BJ (cell line): ENCODE data around the gene C3orf22. TPM values are rescaled to one million over a fixed set of nuclear protein-coding genes. Genes with fewer than 3 reads are reported as not detected.

ENCODE experiments used
- CTCF ChIA-PET: fragments of 350-600 bp; formaldehyde crosslinking; extraction: SDS; loops from one replicate; lab custom pipeline; 2021; ENCODE audit warnings: antibody characterized with exemption, inconsistent platforms; lab: Yijun Ruan, JAX
- POLR2A ChIA-PET: fragments of 300-600 bp; sonication (Branson Sonifier 250); formaldehyde crosslinking; extraction: SDS; loops from one replicate; lab custom pipeline; 2021; ENCODE audit warnings: antibody characterized with exemption; lab: Charles Lee
- DNase-seq: peaks from one replicate; pipeline ENCODE4 v3.0.0-alpha.2; 2011; ENCODE audit warnings: low read depth
- H3K27me3 ChIP-seq: 2 replicates; pipeline ENCODE4 v1.6.0; 2011; ENCODE audit warnings: low read length; ENCODE audit not compliant: control insufficient read depth, insufficient read depth
- H3K36me3 ChIP-seq: 2 replicates; pipeline ENCODE4 v1.5.1; 2011; ENCODE audit warnings: low read length; ENCODE audit not compliant: control insufficient read depth, insufficient read depth
- H3K4me3 ChIP-seq: 2 replicates; pipeline ENCODE4 v1.5.1; 2011; ENCODE audit warnings: low read depth, mild to moderate bottlenecking, control low read depth, low read length
- polyA plus RNA-seq: library from polyadenylated mRNA; depleted of rRNA; stranded (reverse); fragments of >200 nt; gene quantifications from 2 replicates; pipeline ENCODE4 v1.2.3, GENCODE V29; 2011
- TF ChIP-seq, protein P1 (sequence below): IDR thresholded peaks from 2 replicates; pipeline ENCODE4 v1.5.1; 2011; ENCODE audit warnings: low read depth, mild to moderate bottlenecking, control low read depth, inconsistent platforms, low read length, moderate library complexity; ENCODE audit not compliant: insufficient read depth

Gene C3orf22
- polyA plus RNA-seq, 1 experiment = not detected

DNA sequence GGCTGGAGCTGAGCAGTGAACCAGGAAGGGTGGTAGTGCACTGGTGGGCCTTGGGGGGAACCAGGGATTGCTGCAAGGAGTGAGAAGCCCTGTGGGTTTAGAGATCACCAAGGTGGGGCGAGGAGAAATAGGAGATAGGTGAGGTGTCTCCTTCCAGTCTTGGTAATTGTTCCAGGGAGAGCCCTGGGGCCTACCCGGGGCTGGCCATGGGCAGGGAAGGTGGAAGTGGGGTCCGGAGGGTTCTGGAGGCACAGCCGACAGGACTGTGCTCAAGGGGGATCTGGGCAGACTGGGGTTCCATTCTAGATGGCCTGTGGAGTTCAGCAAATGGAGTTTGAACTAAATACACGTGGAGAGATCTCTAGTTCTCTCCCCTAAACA, 30.3 kb downstream of the C3orf22 start:
- Histone ChIP-seq H3K4me3 (no peak overlapping the region), H3K27me3 (peaks cover 12% of the 10 kb centered on the region), H3K36me3 (no peaks in the 10 kb centered on the region)
- ChIA-PET CTCF (interaction anchor here (1.5 kb wide), 1 partner anchor 10 kb away, joined by 3 read pairs; no protein-coding TSS in a partner anchor), POLR2A (no interaction called here)
- TF ChIP-seq, protein P1, sequence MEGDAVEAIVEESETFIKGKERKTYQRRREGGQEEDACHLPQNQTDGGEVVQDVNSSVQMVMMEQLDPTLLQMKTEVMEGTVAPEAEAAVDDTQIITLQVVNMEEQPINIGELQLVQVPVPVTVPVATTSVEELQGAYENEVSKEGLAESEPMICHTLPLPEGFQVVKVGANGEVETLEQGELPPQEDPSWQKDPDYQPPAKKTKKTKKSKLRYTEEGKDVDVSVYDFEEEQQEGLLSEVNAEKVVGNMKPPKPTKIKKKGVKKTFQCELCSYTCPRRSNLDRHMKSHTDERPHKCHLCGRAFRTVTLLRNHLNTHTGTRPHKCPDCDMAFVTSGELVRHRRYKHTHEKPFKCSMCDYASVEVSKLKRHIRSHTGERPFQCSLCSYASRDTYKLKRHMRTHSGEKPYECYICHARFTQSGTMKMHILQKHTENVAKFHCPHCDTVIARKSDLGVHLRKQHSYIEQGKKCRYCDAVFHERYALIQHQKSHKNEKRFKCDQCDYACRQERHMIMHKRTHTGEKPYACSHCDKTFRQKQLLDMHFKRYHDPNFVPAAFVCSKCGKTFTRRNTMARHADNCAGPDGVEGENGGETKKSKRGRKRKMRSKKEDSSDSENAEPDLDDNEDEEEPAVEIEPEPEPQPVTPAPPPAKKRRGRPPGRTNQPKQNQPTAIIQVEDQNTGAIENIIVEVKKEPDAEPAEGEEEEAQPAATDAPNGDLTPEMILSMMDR = no peak
- DNase-seq = no peak

DNA sequence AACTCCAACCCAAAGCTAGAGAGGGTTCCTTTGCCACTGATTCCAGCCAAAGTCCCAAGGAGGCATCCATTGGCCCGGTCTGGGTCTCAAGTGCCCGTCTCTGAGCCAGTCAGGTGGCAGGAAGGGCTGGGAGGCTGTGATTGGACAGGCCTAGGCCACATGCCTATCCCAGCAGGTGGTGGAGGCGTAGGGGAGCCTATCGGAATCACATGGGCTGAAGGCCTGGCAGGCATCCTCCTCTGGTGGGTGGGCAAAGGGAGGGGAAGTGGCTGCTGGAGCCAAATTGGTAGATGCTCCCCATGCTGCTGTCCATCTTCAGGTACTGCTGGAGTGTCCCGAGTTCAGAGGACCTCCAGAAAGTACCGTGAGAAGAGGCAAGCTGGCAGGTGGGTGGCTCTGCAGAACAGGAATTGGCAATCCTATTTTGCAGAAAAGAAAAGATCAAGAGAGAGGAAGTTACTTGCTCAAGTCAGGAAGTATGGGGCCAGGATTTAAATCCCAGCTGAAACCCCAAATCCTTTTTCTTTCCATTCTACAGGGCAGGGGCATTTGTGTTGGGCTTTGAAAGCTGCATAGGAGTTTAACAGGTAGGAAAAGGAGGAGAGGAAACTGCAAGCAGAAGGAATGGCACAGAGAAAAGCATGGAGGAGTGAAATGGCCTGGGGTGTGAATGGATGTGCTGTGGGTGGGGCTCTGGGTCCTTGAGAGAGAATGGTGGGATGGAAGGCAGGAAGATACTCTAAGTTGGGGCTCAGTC, 31.1 kb downstream of the C3orf22 start:
- H3K4me3 ChIP-seq = no peak overlapping the region
- ChIA-PET CTCF (interaction anchor here (1.4 kb wide), 1 partner anchor 152 kb away, joined by 4 read pairs; no protein-coding TSS in a partner anchor), POLR2A (no interaction called here)
- DNase-seq = no peak
- TF ChIP-seq, protein P1 = no peak
- H3K36me3 ChIP-seq = no peaks in the 10 kb centered on the region
- H3K27me3 ChIP-seq = peaks cover 14% of the 10 kb centered on the region

DNA sequence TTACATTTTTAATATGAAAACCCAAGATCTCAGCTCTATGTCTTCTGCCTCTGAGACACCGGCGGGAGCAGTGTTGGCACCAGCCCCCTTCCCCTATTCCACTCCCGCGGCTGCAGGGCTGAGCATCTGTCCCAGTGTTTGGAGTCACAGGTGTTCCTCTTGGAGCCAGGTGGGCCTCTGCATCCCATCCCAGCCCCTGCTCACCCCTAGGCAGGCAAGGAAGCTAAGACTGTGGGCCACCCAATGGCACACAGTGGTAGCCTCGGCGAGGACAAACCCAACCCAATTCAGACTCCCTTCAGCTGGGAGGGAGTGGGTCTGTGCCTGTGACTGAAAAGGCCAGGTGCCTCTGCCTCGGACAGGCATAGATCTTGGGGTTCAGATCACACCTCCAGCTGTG, 31.7 kb downstream of the C3orf22 start:
- no peaks in the 10 kb centered on the region for H3K36me3 ChIP-seq
- no peak overlapping the region for H3K4me3 ChIP-seq
- peaks cover 14% of the 10 kb centered on the region for H3K27me3 ChIP-seq
- CTCF ChIA-PET = interaction anchor here (0.7 to 1.4 kb wide), 2 partner anchors 153 to 156 kb away, joined by 3 to 4 read pairs; no protein-coding TSS in a partner anchor
- DNase-seq = no peak
- TF ChIP-seq, protein P1 = no peak
- POLR2A ChIA-PET = no interaction called here

DNA sequence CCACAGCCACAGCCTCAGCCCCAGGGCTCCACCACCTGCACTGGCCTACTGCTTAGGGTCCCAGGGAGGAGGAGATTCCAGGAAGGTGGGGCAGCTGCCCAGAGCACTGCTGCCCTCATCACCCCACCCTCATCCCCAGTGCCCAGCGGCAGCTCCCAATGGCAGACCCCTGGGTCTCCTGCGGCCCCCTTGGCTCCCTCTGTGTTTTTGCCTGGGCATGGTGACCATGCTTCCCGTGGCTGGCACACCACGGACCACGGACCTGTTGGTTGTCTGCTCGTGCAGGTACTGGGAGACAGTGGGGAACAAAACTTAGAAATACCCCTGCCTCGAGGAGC, 32.1 kb downstream of the C3orf22 start:
- DNase-seq = no peak
- TF ChIP-seq, protein P1 = no peak
- ChIA-PET CTCF (interaction anchor here (0.7 to 1.4 kb wide), 2 partner anchors 153 to 156 kb away, joined by 3 to 4 read pairs; no protein-coding TSS in a partner anchor), POLR2A (no interaction called here)
- Histone ChIP-seq H3K27me3 (peaks cover 14% of the 10 kb centered on the region), H3K4me3 (no peak overlapping the region), H3K36me3 (no peaks in the 10 kb centered on the region)

DNA sequence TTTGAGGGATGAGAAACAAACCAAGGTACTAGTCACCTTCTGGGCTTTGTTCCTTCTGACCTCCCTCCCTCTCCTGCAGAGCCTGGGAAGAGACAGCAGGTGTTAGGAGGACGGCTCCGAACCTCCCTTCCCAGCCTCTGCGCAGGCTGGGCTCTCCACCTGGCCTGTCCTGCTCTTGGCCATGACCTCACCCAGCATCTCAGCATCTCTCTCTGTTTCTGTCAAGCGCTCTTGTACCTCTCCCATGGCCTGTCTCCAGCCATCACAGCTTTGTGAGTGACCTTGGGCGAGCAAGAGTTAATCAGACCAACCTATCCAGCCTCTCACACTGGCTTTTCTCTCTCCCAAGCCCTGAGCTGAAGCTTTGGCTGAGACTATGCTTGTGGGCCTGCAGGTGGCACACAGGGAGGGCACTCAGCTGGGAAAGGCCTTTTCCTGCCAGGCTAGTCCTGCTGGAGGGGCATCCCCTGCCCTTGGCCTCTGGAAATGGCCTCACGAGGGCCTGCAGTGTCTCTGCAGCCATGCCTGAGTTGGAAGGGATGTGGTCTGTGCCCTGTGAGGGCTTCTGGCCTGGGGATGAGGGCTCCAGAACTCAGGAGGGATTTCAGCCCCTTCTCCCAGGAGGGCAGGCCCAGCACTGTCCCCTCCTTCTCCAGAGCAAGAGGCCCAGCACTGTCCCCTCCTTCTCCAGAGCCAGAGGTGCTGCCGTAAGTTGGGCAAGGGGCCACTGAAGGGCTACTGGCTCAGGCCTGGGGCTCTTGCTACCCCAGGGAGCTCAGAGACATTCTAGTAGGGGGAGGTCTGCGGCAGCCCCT, 32.7 kb downstream of the C3orf22 start:
- no peaks in the 10 kb centered on the region for H3K36me3 ChIP-seq
- TF ChIP-seq, protein P1 = no peak
- POLR2A ChIA-PET = no interaction called here
- CTCF ChIA-PET = interaction anchor here (0.7 to 1.8 kb wide), 3 partner anchors 154 to 1021 kb away, joined by 3 to 6 read pairs (median 4); no protein-coding TSS in a partner anchor
- peaks cover 14% of the 10 kb centered on the region for H3K27me3 ChIP-seq
- no peak overlapping the region for H3K4me3 ChIP-seq
- no peak for DNase-seq
